Measurements from ENCODE around the gene PON3. TPM values are rescaled to one million over a fixed set of nuclear protein-coding genes. Genes with fewer than 3 reads are reported as not detected.

The PON3 gene
- total and polyA plus RNA-seq, 3 experiments from 2014 or later, result not detected

DNA sequence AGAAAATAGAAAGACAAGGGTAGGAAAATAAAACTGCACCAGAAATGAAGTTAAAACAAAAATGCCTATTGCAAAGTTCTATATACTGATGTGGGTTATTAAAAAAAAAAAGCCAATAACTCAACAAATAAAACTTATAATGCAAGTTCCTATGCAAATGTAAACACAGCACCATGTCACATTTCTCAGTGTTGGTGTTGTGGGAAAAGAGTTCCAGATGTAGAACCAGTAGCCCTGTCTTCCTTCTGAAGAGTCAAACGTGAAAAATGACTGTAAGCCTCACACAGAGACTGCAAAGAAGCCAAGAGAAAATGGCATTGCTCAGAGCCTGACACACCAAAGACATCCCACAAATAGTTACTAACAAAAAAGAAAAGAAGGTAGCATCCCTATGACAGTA is 28.5 kb upstream of the PON3 start:
- CTCF ChIA-PET, result no interaction called here
- Histone ChIP-seq H3K4me1 (ENCODE audit: insufficient read depth, low read length) (no peaks in the 10 kb centered on the region), H3K4me3 (ENCODE audit: low read length) (no peak overlapping the region), H3K9me3 (ENCODE audit: low read length) (no peaks in the 10 kb centered on the region), H3K27ac (ENCODE audit: low read depth, low read length) (no peak overlapping the region), H3K27me3 (ENCODE audit: insufficient read depth, low read length, poor library complexity, severe bottlenecking) (no peaks in the 10 kb centered on the region), H3K36me3 (ENCODE audit: insufficient read depth, low read length) (no peaks in the 10 kb centered on the region)
- H3K27ac Mint-ChIP-seq, result no peak overlapping the region
- peaks cover 2 to 13% (median 7%) of the 10 kb centered on the region in 3 donors for H3K36me3 Mint-ChIP-seq
- POLR2A ChIA-PET, result no interaction called here
- no peaks in the 10 kb centered on the region for H3K4me1 Mint-ChIP-seq
- no peak for DNase-seq
- H3K27me3 Mint-ChIP-seq, result no peaks in the 10 kb centered on the region
- no peak overlapping the region for H3K4me3 Mint-ChIP-seq
- H3K9me3 Mint-ChIP-seq, result no peaks in the 10 kb centered on the region

DNA sequence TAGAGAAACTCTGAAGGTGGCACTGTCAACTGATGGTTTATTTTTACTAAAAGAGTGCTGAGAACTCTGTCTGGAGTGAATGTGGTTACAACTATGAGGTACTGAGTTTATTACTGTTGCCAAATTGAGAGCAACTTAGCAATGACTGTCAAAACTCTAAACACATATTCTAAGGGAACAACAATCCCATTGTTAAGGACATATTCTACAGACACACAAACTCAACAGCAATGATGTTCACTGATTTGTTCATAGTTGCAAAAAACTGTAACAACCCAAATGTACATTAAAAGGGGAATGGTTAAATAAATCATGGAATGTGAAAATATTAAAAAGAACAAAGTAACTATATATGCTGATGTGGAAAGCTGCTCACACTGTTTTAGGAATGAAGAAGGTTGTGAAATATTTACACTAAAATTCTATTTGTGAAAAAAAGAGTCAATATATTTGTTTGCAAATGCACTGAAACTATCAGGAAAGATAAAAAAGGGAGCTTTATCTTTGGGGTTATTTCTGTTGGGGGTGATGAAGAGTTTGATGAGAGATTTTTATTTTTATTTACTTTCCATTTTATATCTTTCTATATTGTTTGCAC is 25.8 kb upstream of the PON3 start:
- ChIA-PET POLR2A (no interaction called here), CTCF (no interaction called here)
- H3K4me1 Mint-ChIP-seq, result no peaks in the 10 kb centered on the region
- Histone ChIP-seq H3K27ac (ENCODE audit: low read depth, low read length) (no peak overlapping the region), H3K4me1 (ENCODE audit: insufficient read depth, low read length) (no peaks in the 10 kb centered on the region), H3K27me3 (ENCODE audit: insufficient read depth, low read length, poor library complexity, severe bottlenecking) (no peaks in the 10 kb centered on the region), H3K4me3 (ENCODE audit: low read length) (no peak overlapping the region), H3K36me3 (ENCODE audit: insufficient read depth, low read length) (no peaks in the 10 kb centered on the region), H3K9me3 (ENCODE audit: low read length) (no peaks in the 10 kb centered on the region)
- DNase-seq, result no peak
- peaks cover 2 to 8% (median 7%) of the 10 kb centered on the region in 3 donors for H3K36me3 Mint-ChIP-seq
- no peak overlapping the region for H3K4me3 Mint-ChIP-seq
- H3K27ac Mint-ChIP-seq, result no peak overlapping the region
- no peaks in the 10 kb centered on the region for H3K27me3 Mint-ChIP-seq
- H3K9me3 Mint-ChIP-seq, result no peaks in the 10 kb centered on the region

GRCh38 chr7:95421000-95421846 is 25.0 kb upstream of the PON3 start:
- H3K27ac ChIP-seq (ENCODE audit: low read depth, low read length), result no peak overlapping the region
- DNase-seq, result no peak
- ChIA-PET POLR2A (no interaction called here), CTCF (no interaction called here)
- no peaks in the 10 kb centered on the region for H3K36me3 ChIP-seq (ENCODE audit: insufficient read depth, low read length)
- Mint-ChIP-seq H3K27ac (no peak overlapping the region), H3K4me1 (no peaks in the 10 kb centered on the region), H3K4me3 (no peak overlapping the region), H3K36me3 (peaks cover 2 to 8% (median 7%) of the 10 kb centered on the region in 3 donors), H3K27me3 (no peaks in the 10 kb centered on the region), H3K9me3 (no peaks in the 10 kb centered on the region)
- H3K9me3 ChIP-seq (ENCODE audit: low read length), result no peaks in the 10 kb centered on the region
- no peaks in the 10 kb centered on the region for H3K4me1 ChIP-seq (ENCODE audit: insufficient read depth, low read length)
- H3K27me3 ChIP-seq (ENCODE audit: insufficient read depth, low read length, poor library complexity, severe bottlenecking), result no peaks in the 10 kb centered on the region
- no peak overlapping the region for H3K4me3 ChIP-seq (ENCODE audit: low read length)

DNA sequence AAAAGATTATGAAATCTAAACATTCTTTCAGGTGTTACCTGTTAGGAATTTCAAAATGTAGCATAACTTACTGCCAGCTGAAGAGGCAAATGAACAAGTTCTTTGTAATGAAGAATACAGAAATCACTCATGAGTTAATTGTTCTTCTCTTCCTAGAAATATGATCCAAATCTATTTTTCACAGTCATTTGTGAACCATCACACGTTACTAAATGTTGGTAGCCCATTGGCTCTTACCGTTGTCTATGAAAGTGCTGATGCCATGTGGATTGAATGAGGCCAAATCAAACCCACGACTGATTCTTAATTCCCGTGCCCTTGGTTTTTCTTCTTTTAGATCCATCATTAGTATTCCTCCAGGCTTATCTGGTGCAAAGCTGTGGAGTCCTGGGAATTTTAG is 15.9 kb upstream of the PON3 start:
- Mint-ChIP-seq H3K4me1 (no peaks in the 10 kb centered on the region), H3K36me3 (peaks cover 0 to 32% (median 3%) of the 10 kb centered on the region in 3 donors), H3K27ac (no peak overlapping the region), H3K27me3 (no peaks in the 10 kb centered on the region), H3K9me3 (no peaks in the 10 kb centered on the region), H3K4me3 (no peak overlapping the region)
- no peak for DNase-seq
- Histone ChIP-seq H3K36me3 (ENCODE audit: insufficient read depth, low read length) (no peaks in the 10 kb centered on the region), H3K27ac (ENCODE audit: low read depth, low read length) (no peak overlapping the region), H3K27me3 (ENCODE audit: insufficient read depth, low read length, poor library complexity, severe bottlenecking) (no peaks in the 10 kb centered on the region), H3K4me3 (ENCODE audit: low read length) (no peak overlapping the region), H3K4me1 (ENCODE audit: insufficient read depth, low read length) (no peaks in the 10 kb centered on the region), H3K9me3 (ENCODE audit: low read length) (no peaks in the 10 kb centered on the region)
- CTCF ChIA-PET, result no interaction called here
- POLR2A ChIA-PET, result no interaction called here

DNA sequence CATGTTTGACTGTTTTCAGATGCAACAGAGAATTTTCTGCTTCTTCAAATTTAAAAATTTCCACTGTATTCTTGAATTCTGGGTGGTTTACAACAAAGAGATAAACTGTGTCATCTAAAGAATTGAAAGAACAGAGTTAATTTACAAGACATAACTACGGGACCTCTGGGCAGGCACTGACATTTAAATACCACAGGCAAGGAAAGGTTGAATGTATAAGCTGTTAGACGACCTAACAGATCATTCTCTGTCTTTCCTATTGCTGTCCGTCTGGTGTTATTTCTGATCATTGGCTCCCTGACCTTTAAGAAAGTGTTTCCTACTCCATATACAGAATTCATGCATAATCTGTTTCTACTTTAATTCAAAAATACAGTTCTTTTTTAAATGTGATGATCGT is 15.5 kb upstream of the PON3 start:
- Mint-ChIP-seq H3K27me3 (no peaks in the 10 kb centered on the region), H3K4me3 (no peak overlapping the region), H3K27ac (no peak overlapping the region), H3K9me3 (no peaks in the 10 kb centered on the region), H3K36me3 (peaks cover 0 to 33% (median 3%) of the 10 kb centered on the region in 3 donors), H3K4me1 (no peaks in the 10 kb centered on the region)
- DNase-seq, result no peak
- H3K9me3 ChIP-seq (ENCODE audit: low read length), result no peaks in the 10 kb centered on the region
- ChIA-PET CTCF (no interaction called here), POLR2A (no interaction called here)
- no peak overlapping the region for H3K27ac ChIP-seq (ENCODE audit: low read depth, low read length)
- H3K27me3 ChIP-seq (ENCODE audit: insufficient read depth, low read length, poor library complexity, severe bottlenecking), result no peaks in the 10 kb centered on the region
- H3K4me1 ChIP-seq (ENCODE audit: insufficient read depth, low read length), result no peaks in the 10 kb centered on the region
- H3K36me3 ChIP-seq (ENCODE audit: insufficient read depth, low read length), result no peaks in the 10 kb centered on the region
- no peak overlapping the region for H3K4me3 ChIP-seq (ENCODE audit: low read length)

DNA sequence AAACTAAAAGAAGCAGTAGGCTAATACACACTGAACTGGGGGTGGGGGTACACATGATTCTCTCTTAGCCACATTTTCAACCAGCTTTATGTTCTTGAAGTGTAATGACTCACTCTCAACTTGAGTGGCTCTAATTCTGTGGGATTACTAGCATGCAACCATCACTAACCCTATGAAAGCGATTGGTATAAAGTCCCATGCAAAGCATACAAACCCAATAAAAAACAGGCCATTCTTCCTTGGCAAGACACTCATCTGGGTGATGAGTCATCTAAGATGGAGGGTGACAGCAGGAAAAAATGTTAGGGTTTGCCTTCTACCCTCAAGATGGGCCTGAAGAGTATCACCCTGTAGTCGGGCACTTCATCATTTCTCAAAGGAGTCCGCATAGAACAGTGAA is 14.9 kb upstream of the PON3 start:
- Mint-ChIP-seq H3K36me3 (peaks cover 2 to 37% (median 3%) of the 10 kb centered on the region in 3 donors), H3K9me3 (no peaks in the 10 kb centered on the region), H3K4me1 (no peaks in the 10 kb centered on the region), H3K27me3 (no peaks in the 10 kb centered on the region), H3K4me3 (no peak overlapping the region), H3K27ac (no peak overlapping the region)
- Histone ChIP-seq H3K9me3 (ENCODE audit: low read length) (no peaks in the 10 kb centered on the region), H3K27ac (ENCODE audit: low read depth, low read length) (no peak overlapping the region), H3K4me3 (ENCODE audit: low read length) (no peak overlapping the region), H3K4me1 (ENCODE audit: insufficient read depth, low read length) (no peaks in the 10 kb centered on the region), H3K27me3 (ENCODE audit: insufficient read depth, low read length, poor library complexity, severe bottlenecking) (no peaks in the 10 kb centered on the region), H3K36me3 (ENCODE audit: insufficient read depth, low read length) (no peaks in the 10 kb centered on the region)
- DNase-seq, result no peak
- CTCF ChIA-PET, result no interaction called here
- POLR2A ChIA-PET, result no interaction called here

DNA sequence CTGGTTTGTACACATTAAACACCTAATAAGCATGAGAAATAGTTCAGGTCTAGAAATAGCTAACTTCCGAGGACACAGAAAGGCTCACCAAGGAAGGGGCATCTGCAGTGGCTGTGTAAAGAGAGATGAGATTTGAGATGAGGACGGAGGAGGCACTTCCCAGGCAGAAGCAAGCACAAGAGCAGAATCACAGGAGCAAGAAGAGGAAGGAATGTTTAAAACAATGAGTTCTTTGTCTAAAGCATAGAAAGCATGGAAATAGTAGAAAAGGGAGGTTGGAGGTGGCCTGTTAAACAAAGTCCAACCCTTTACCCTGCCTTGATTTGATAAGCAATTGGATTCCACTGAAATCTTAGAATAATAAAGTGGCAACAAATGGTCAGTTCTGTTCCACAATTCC is 11.6 kb upstream of the PON3 start:
- H3K27ac Mint-ChIP-seq, result peak overlapping the region in 1 of 8 donors; percentile 0
- H3K4me1 ChIP-seq (ENCODE audit: insufficient read depth, low read length), result no peaks in the 10 kb centered on the region
- H3K36me3 Mint-ChIP-seq, result peaks cover 0 to 31% (median 4%) of the 10 kb centered on the region in 3 donors
- H3K36me3 ChIP-seq (ENCODE audit: insufficient read depth, low read length), result no peaks in the 10 kb centered on the region
- no peaks in the 10 kb centered on the region for H3K4me1 Mint-ChIP-seq
- H3K4me3 ChIP-seq (ENCODE audit: low read length), result no peak overlapping the region
- ChIA-PET POLR2A (no interaction called here), CTCF (no interaction called here)
- no peak for DNase-seq
- H3K27me3 Mint-ChIP-seq, result no peaks in the 10 kb centered on the region
- H3K9me3 ChIP-seq (ENCODE audit: low read length), result no peaks in the 10 kb centered on the region
- no peaks in the 10 kb centered on the region for H3K27me3 ChIP-seq (ENCODE audit: insufficient read depth, low read length, poor library complexity, severe bottlenecking)
- no peak overlapping the region for H3K27ac ChIP-seq (ENCODE audit: low read depth, low read length)
- H3K9me3 Mint-ChIP-seq, result no peaks in the 10 kb centered on the region
- no peak overlapping the region for H3K4me3 Mint-ChIP-seq

DNA sequence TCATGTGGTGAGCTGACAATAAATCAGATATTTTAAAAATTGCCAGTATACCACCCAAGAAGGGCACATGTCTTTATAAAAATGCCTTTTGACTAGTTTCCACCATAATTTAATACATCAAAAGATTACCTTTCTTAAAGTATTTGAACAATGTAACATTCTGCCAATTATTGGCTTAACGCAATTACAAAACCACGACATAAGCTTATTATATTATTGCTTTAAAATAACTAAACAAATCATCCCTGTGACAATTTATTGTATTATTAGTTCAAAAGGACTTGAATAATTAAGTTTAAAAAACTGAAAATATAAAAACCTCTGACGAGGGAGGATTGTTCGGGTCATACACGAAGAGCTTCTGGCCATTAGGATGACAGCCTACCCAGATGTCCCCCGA is 9.6 kb upstream of the PON3 start:
- Mint-ChIP-seq H3K9me3 (no peaks in the 10 kb centered on the region), H3K4me1 (no peaks in the 10 kb centered on the region), H3K4me3 (no peak overlapping the region), H3K36me3 (peaks cover 0 to 22% (median 4%) of the 10 kb centered on the region in 3 donors), H3K27me3 (no peaks in the 10 kb centered on the region), H3K27ac (no peak overlapping the region)
- Histone ChIP-seq H3K27ac (ENCODE audit: low read depth, low read length) (no peak overlapping the region), H3K27me3 (ENCODE audit: insufficient read depth, low read length, poor library complexity, severe bottlenecking) (no peaks in the 10 kb centered on the region), H3K9me3 (ENCODE audit: low read length) (no peaks in the 10 kb centered on the region), H3K4me3 (ENCODE audit: low read length) (no peak overlapping the region), H3K4me1 (ENCODE audit: insufficient read depth, low read length) (no peaks in the 10 kb centered on the region), H3K36me3 (ENCODE audit: insufficient read depth, low read length) (no peaks in the 10 kb centered on the region)
- POLR2A ChIA-PET, result no interaction called here
- DNase-seq, result no peak
- CTCF ChIA-PET, result interaction anchor here (1.0 kb wide), 1 partner anchor 10 kb away, joined by 4 read pairs; the partner anchor contains the start of gene PON3
